Iris pigment epithelial cell (primary cell): Measurements from ENCODE around the gene NANOS1.
A peak's percentile ranks its signal among the peaks of the same experiment; 100 is the strongest.
"Not testable (repeated sequence)": the region's sequence is repeated elsewhere in the genome, so short reads cannot be mapped to it uniquely, and the experiment has no call there.

ENCODE experiments used
- DNase-seq: peaks from one replicate; pipeline ENCODE4 v3.0.0-alpha.2; 2011; ENCODE audit warnings: low read depth

NANOS1 gene

DNA sequence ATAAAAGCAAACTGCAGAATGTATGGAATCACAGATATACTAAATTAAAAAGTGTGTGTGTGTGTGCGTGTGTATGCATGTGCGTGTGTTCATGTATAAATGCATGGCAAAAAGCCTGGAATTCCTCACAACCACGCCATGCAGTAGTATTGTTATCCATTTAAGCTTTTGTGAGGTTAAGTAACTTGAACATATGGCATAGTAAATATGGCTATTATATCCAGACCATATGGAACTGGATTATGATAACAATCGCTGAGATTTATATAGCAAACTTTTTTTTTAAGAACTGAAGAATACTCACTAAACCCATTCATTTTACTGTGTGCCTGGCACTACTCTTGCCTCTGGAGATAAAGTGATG, 22.3 kb upstream of the NANOS1 start:
- no peak for DNase-seq

DNA sequence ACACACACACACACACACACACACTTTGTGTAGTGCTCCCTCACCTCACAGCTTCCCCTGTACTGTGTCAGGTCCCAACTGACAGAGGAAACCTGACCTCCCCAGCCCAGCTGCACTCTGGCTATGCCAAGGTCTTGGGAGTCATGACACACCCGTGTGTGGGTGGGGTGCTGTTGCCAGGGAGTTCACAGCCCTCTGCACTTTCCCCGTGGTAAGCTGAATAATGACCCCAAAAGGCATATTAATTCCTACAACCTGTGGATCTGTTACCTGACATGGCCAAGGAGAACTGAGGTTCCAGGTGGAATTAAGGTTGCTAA, 8.9 kb upstream of the NANOS1 start:
- peak; percentile 24 for DNase-seq

- DNase-seq = peak; percentile 45
Measured at GRCh38 chr10:119022846-119023552, 6.5 kb upstream of the NANOS1 start.

DNA sequence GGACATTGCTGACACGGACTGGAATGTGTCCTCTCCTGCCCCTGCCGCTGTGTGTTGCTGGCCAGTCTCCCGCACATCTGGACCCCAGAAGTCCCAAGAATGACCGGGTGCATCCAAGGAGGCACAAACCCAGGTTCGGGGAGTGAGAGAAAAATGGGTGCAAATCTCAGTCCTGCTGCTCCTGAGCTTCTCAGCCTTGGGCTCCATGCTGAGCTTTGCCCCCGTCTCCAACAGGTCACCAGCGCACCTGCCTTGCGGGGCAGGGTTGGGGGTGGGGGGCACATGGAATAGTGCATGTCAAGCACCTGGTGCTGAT, 6.0 kb upstream of the NANOS1 start:
- no peak for DNase-seq

- no peak for DNase-seq
Measured at GRCh38 chr10:119024882-119025281, 4.6 kb upstream of the NANOS1 start.

- peak; percentile 89 for DNase-seq
Measured at GRCh38 chr10:119025336-119025735, 4.2 kb upstream of the NANOS1 start.

DNA sequence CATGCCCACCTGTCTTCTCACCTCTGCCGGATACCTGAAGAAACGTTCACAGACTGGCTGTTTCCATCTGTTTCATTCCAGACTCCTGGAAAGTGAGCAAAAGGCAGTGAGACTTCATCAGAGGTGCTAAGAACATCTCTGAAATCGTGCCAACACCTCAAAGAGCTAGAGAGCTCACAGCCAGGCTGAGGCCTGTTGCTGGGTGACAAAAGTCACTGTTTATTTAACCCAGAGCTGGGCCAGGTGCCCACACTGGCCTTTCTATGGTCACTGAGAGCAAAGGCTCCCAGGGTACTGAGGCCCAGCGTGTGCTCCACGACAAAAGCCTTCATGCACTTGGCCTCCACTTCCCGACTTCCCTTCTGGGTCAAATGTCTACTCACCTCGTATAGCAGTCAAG, 3.7 kb upstream of the NANOS1 start:
- peak; percentile 20 for DNase-seq

DNA sequence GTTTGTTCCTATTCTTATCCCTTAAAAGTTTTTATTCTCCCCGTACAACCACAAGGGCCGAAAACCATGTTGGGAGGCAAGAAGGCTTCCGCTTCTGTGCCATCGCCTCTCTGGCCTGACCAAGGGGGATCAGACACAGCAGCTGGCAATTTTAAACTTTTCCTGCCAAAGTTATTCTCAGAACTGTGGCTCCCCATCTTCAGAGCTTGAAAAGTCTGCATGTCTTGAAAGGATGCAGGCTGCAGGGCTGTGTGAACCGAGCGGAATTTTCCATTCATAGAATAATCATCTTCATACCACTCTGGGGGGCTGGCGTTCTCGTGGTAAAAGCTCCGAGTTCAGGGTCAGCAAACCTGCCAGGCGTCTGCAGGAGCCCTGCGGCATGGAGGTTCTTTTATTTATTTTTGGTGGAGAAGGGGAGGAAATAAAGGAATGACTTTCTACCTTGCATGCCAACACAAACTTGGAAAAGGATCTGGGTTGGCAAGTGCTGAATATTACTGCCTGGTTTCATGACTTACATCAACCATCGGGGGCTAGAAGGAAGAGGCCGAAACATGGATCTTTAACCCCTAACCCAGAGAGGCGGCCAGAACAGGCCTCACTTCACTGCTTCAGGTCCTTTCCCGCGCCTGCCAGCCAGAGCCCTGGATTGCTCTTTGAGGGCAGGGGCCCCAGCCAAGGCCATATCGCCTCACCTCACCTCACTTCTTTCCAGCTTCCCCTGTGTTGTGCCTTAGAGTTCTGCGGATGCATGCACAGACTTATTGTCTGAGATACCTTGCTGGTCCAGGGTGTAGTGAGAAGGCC, 3.0 kb upstream of the NANOS1 start:
- DNase-seq = no peak

DNA sequence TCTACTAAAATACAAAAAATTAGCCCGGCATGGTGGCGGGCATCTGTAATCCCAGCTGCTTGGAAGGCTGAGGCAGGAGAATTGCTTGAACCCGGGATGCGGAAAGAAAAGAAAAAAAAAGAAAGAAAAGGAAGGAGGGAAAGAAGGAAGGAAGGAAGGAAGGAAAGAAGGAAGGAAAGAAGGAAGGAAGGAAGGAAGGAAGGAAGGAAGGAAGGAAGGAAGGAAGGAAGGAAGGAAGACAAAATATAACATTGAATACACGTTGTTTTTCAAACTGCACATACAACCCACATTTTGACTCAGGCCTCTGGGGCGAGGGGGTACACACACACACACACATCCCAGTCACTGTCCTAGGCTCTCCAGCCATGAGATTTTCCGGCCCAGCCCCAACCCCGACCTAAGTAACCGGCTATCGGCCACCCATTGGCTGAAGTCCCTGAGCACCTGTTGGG, 1.0 kb upstream of the NANOS1 start:
- not testable (repeated sequence) for DNase-seq

- DNase-seq = peak; percentile 92
Measured at GRCh38 chr10:119028900-119029612, 458 bp upstream of the NANOS1 start.

DNA sequence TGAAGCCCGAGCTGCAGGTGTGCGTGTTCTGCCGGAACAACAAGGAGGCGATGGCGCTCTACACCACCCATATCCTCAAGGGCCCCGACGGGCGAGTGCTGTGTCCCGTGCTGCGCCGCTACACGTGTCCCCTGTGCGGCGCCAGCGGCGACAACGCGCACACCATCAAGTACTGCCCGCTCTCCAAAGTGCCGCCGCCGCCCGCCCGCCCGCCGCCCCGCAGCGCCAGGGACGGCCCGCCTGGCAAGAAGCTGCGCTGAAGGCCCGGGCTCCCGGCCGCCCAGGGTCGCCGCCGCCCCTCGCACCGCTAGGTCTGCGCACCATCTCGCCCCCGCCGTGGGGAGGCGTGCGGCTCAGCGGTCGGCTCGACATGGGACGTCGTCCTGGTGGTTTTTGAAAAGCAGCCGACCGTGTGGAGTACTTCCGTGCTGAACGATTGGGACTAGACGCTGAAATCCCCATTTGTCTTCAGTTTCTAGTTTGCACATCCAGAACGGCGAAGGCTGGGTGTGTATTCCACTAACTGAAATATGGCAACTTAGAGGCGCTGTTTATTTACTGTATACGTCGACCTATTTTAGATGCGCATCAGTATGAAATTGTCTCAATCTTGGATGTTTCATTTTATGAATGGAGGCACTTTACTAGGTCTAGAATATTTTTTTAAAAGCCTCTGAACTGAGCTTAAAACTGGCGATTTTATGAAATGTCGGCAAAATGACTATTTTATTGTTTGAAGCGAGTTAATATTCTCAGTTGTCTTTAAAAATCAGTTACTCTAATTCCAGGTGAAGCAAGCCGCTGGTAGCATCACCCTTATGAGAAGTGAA, 1.1 kb downstream of the NANOS1 start:
- DNase-seq = peak; percentile 60

DNA sequence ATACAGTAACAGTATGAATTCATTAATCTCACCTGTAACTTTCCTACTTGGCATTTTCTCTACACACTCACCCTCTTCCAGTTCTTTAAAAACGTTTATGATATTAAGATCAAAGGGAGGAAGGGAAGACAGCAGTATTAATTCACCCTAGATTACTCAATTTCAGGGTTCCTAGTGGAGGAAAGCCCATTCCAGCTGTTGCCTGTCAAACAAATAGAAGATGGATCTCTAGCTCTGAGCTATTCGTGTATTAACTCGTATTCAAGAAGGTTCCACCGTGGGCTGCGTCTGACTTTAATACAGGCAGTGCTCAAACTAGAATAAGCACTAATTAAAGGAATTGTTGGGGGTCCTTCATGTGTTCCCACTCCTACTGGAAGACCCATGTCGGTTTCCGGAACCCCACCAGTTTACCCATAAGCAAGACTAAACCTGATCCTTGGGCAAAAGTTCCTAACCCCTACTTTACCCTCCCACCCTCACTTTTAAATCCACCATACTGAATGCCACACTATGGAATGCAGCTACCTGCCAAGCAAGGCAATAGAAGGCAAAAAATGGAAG, 2.1 kb downstream of the NANOS1 start:
- no peak for DNase-seq

- no peak for DNase-seq
Measured at GRCh38 chr10:119039161-119039560, 9.6 kb downstream of the NANOS1 start.

DNA sequence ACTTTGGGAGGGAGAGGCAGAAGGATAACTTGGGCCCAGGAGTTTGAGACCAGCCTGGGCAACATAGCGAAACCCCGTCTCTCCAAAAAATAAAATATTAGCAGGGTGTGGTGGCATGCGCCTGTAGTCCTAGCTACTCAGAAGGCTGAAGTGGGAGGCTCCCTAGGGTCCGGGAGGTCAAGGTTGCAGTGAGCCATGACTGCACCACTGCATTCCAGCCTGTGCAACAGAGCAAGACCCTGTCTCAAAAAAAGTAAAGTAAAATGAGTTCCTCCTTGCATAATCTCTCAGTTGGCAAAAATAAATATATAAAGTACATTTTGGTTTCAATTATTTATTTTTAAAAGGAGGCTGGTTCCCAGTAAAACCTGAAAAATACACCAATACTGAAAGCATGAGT, 11.8 kb downstream of the NANOS1 start:
- no peak for DNase-seq

- no peak for DNase-seq
Measured at GRCh38 chr10:119042169-119042568, 12.7 kb downstream of the NANOS1 start.

- DNase-seq = no peak
Measured at GRCh38 chr10:119045561-119045960, 16.0 kb downstream of the NANOS1 start.

DNA sequence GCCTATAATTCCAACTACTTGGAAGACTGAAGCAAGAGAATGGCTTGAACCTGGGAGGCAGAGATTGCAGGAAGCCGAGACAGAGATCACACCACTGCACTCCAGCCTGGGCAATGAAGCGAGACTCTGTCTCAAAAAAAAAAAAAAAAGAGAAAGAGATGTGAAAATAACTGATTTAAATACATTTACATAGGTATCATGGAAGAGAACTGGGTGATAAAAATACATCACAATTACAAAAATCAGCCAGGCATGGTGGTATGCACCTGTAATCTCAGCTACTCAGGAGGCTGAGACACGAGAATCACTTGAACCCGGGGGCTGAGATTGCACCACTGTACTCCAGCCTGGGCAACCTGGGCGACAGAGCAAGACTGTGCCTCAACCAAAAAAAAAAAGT, 19.8 kb downstream of the NANOS1 start:
- DNase-seq = no peak

GRCh38 chr10:119049777-119050176, 20.3 kb downstream of the NANOS1 start:
- no peak for DNase-seq

GRCh38 chr10:119051775-119052174, 22.3 kb downstream of the NANOS1 start:
- no peak for DNase-seq

- DNase-seq = no peak
Measured at GRCh38 chr10:119055472-119055871, 26.0 kb downstream of the NANOS1 start.

DNA sequence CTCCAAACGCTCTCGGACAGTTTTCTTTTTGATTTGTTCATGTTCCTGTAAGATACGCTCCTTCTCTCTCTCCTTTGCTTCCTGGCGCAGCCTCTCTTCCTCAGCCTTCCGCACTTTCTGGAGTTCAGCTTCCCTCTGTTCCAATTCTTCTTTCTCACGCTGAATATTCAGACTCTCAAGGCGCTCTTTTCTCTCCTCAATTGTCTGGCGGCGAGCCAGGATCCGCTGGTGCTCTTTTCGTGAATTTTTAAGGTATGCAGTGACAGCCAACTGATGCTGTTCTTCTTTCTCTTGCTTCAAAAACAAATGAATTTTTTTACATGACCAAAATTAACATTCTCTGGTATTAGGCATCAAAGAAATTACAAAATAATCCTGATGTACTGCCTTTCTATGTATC, 28.5 kb downstream of the NANOS1 start:
- DNase-seq = no peak

DNA sequence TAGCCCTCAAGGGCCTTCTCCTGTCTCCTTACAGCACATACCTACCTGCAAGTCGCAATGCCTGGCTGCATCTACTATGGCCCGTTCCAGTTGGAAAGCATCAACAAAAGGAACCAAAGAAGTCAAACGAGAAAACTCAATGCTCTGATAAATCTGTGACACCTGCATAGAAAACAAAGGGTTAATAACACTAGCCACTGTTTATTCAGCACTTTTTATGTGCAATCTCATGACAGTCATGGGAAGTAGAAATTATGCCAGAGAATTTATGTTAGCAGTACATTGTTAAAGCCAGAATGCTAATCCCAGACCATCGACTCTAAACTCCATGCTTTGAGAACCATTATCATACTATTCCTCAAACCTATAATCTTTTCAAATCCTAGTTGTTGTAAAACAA, 30.0 kb downstream of the NANOS1 start:
- no peak for DNase-seq
